Thymus (tissue), 11 donors: ENCODE results near the gene MCOLN3. TPM values are rescaled to one million over a fixed set of nuclear protein-coding genes. Genes with fewer than 3 reads are reported as not detected.

Experiments
- DNase-seq, 9 donors: peaks; one replicate each; pipeline ENCODE4 v3.0.0-alpha.2; 2013; ENCODE audit warnings: low spot score in 9 of 9, low read depth in 6 of 9, missing footprints in 1 of 9
- H3K27ac ChIP-seq, 2 donors: one replicate each; pipeline ENCODE4 v1.5.1; 2013; ENCODE audit warnings: control low read depth in 1 of 2, low read depth in 1 of 2, low read length in 1 of 2, mild to moderate bottlenecking in 1 of 2, moderate library complexity in 1 of 2
- H3K27me3 ChIP-seq, 2 donors: one replicate each; pipeline ENCODE4 v1.5.1; 2013; ENCODE audit warnings: low read length in 1 of 2; ENCODE audit not compliant: control insufficient read depth in 2 of 2, insufficient read depth in 1 of 2
- H3K36me3 ChIP-seq, 2 donors: one replicate each; pipeline ENCODE4 v1.5.1; 2013; ENCODE audit warnings: low read length in 1 of 2, mild to moderate bottlenecking in 1 of 2, moderate library complexity in 1 of 2; ENCODE audit not compliant: control insufficient read depth in 2 of 2, insufficient read depth in 2 of 2
- H3K4me1 ChIP-seq, 2 donors: one replicate each; pipeline ENCODE4 v1.5.1; 2013; ENCODE audit warnings: low read length in 2 of 2; ENCODE audit not compliant: control insufficient read depth in 2 of 2, insufficient read depth in 2 of 2
- H3K4me3 ChIP-seq, 2 donors: one replicate each; pipeline ENCODE4 v1.5.1; 2013; ENCODE audit warnings: low read length in 2 of 2, control low read depth in 1 of 2, mild to moderate bottlenecking in 1 of 2
- H3K9me3 ChIP-seq, 2 donors: one replicate each; pipeline ENCODE4 v1.5.1; 2013; ENCODE audit warnings: low read length in 1 of 2, mild to moderate bottlenecking in 1 of 2; ENCODE audit not compliant: control insufficient read depth in 2 of 2, insufficient read depth in 1 of 2
- WGBS: extraction: QIAGEN DNeasy Blood & Tissue Kit; methylation state at CpG from one replicate; pipeline ENCODE4 v1.1.7; 2013; 5-methylcytosine and 5-hydroxymethylcytosine counted together
- polyA plus RNA-seq: library from polyadenylated mRNA; stranded (reverse); fragments of 200-250 nt; gene quantifications from one replicate; pipeline ENCODE4 v1.2.3, GENCODE V29; 2013
- total RNA-seq: library from RNA; stranded (reverse); fragments of 120-200 nt; gene quantifications from one replicate; pipeline ENCODE4 v1.2.4, GENCODE V29; 2013
- donor health status: healthy.

The MCOLN3 gene
- total and polyA plus RNA-seq, 2 donors = 5.6 to 13.4 TPM

DNA sequence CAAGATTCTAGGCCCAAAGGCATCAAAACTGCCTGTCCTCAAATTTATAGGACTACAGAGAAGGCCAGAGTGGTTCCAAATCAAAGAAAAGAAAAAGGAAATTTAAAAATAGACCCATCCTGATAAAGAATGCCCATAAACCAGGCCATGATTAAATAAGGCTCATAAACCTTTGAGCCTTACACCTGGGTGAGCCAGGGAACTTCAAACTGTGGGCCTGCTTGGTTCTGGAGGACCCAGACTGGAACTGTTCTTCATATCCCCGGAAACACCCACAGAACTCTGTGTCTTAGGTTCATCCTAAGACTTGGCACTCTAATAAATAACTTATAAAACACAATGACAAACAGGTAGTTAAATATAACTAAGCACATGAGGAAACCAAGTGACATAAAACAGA lies 80.2 kb downstream of the MCOLN3 start:
- H3K27me3 ChIP-seq = no peaks in the 10 kb centered on the region
- no peaks in the 10 kb centered on the region for H3K9me3 ChIP-seq
- 97% methylated on average over 1 of the region's 1 CpG for WGBS
- no peak for DNase-seq
- no peak overlapping the region for H3K4me3 ChIP-seq
- no peak overlapping the region for H3K27ac ChIP-seq
- no peaks in the 10 kb centered on the region for H3K36me3 ChIP-seq
- H3K4me1 ChIP-seq = no peaks in the 10 kb centered on the region

Other genes starting within 250 kb of the MCOLN3 start
- 1.1 TPM for gene LPAR3, start 155.3 kb downstream of the MCOLN3 start, total RNA-seq
- 2.2 TPM for gene LPAR3, start 155.3 kb downstream of the MCOLN3 start, polyA plus RNA-seq
- 8.0 TPM for gene MCOLN2, start 51.4 kb downstream of the MCOLN3 start, total RNA-seq
- gene MCOLN2, start 51.4 kb downstream of the MCOLN3 start, polyA plus RNA-seq = 18.2 TPM
- 1.3 TPM for gene SYDE2, start 152.5 kb upstream of the MCOLN3 start, total RNA-seq
- 1.1 TPM for gene SYDE2, start 152.5 kb upstream of the MCOLN3 start, polyA plus RNA-seq
- gene C1orf52, start 211.2 kb upstream of the MCOLN3 start, total RNA-seq = 22.5 TPM
- 54.8 TPM for gene C1orf52, start 211.2 kb upstream of the MCOLN3 start, polyA plus RNA-seq
- gene BCL10, start 228.1 kb upstream of the MCOLN3 start, total RNA-seq = 17.6 TPM
- gene BCL10, start 228.1 kb upstream of the MCOLN3 start, polyA plus RNA-seq = 14.9 TPM